Heart left ventricle (tissue), 16 donors: ENCODE results near the gene UBALD2. TPM values are rescaled to one million over a fixed set of nuclear protein-coding genes. Genes with fewer than 3 reads are reported as not detected.

ENCODE experiments used
- ATAC-seq, 4 donors: fragments of 200-7000 bp; cut with Tn5 transposase; one replicate each; pipeline ENCODE4 v1.9.1; 2020 to 2022; ENCODE audit warnings: moderate library complexity in 4 of 4, mild to moderate bottlenecking in 3 of 4, moderate number of reproducible peaks in 1 of 4
- DNase-seq, 5 donors: peaks; one replicate each; pipeline ENCODE4 v3.0.0-alpha.2; 2020
- H3K27ac ChIP-seq, 12 donors: fragments of 200-600 bp; sonication (generic) in 4 of 12; one replicate each; pipeline versions ENCODE4 v1.5.0 to v1.8.0; 2016 to 2022; ENCODE audit warnings: mild to moderate bottlenecking in 2 of 12
- H3K27me3 ChIP-seq, 9 donors: fragments of 200-600 bp; sonication (generic) in 2 of 9; one replicate each; pipeline versions ENCODE4 v1.5.1 to v1.8.0; 2016 to 2022; ENCODE audit warnings: mild to moderate bottlenecking in 3 of 9
- H3K36me3 ChIP-seq, 9 donors: fragments of 200-600 bp; sonication (generic) in 2 of 9; one replicate each; pipeline versions ENCODE4 v1.5.0 to v1.8.0; 2018 to 2022; ENCODE audit warnings: mild to moderate bottlenecking in 2 of 9
- H3K4me1 ChIP-seq, 12 donors: fragments of 200-600 bp; sonication (generic) in 4 of 12; one replicate each; pipeline versions ENCODE4 v1.5.0 to v1.8.0; 2016 to 2022; ENCODE audit warnings: mild to moderate bottlenecking in 3 of 12
- H3K4me3 ChIP-seq, 12 donors: fragments of 200-600 bp; sonication (generic) in 4 of 12; one replicate each; pipeline versions ENCODE4 v1.5.0 to v1.8.0; 2017 to 2022; ENCODE audit warnings: mild to moderate bottlenecking in 9 of 12, moderate library complexity in 4 of 12
- H3K9me3 ChIP-seq, 12 donors: fragments of 200-600 bp; sonication (generic) in 4 of 12; one replicate each; pipeline versions ENCODE4 v1.5.0 to v1.8.0; 2016 to 2022; ENCODE audit warnings: mild to moderate bottlenecking in 1 of 12
- CTCF ChIP-seq, 12 donors: fragments of 200-600 bp; sonication (generic) in 4 of 12; IDR thresholded peaks; one replicate each; pipeline versions ENCODE4 v1.5.0 to v1.8.0; 2018 to 2022; ENCODE audit warnings: antibody characterized with exemption in 12 of 12, mild to moderate bottlenecking in 5 of 12
- POLR2A ChIP-seq, 2 donors: fragments of 450-650 bp; IDR thresholded peaks; one replicate each; pipeline ENCODE4 v1.6.1; 2017; ENCODE audit warnings: antibody characterized with exemption in 2 of 2, mild to moderate bottlenecking in 2 of 2, moderate library complexity in 2 of 2
- WGBS, 4 donors: extraction: QIAGEN DNeasy Blood & Tissue Kit in 2 of 4; methylation state at CpG; one replicate each; pipeline versions ENCODE4 v1.1.5 to v1.1.7; 2013 to 2018; 5-methylcytosine and 5-hydroxymethylcytosine counted together
- intact Hi-C, 10 donors: fragments of 100-400 bp; cut with DNase I; formaldehyde crosslinking; loops; one replicate each; pipeline versions ENCODE4 v1.11.1 to v1.14.2; 2022
- polyA plus RNA-seq, 2 donors: library from polyadenylated mRNA; stranded (reverse); fragments of 200-250 nt; gene quantifications; one replicate each; pipeline ENCODE4 v1.2.3, GENCODE V29; 2013
- total RNA-seq, 9 donors: library from RNA; depleted of rRNA in 2 of 9; stranded (reverse); fragments of >200 nt in 2 of 9; fragmentation: NEBNext Ultra II Directional in 3 of 9; extraction: Animal tissue kit (Norgen Biotek cat#: 25700) in 3 of 9; gene quantifications; one replicate each; pipeline versions ENCODE4 v1.1.0 to v1.2.4, GENCODE V29; 2016 to 2023
- donor health status: ischemic (EF 13 %, LVEDD 7.1; RV severe dilation, severe dysfunction).
- donor health status: healthy with polysubstance abuse.
- donor health status: DM: no; HTN: yes; CAD: no.
- donor health status: DM: no; HTN: no; CAD: no.
- donor health status: ischemic (EF 25% LVEDD 6.9; RV normal size, moderate dysfunction).
- donor health status: ischemic (EF 25% LVEDD 5.7; RV mildly dilated, moderate dysfunction).
- donor health status: healthy.
- donor health status: DM: yes; HTN: yes; CAD: no.
- donor health status: ischemic (EF 35%, LVEDD 5.7; RV mildly dilated, moderate dysfunction).
- donor health status: nonischemic (EF 11% LVEDD 7.7; RV severe dilation, severe dysfunction).
- donor health status: DM: yes; HTN: yes; CAD: no.
- donor health status: PGD.
- donor health status: ischemic (EF 29% LVEDD 5.4; RV normal size, mild dysfunction).
- donor health status: nonischemic (EF 23%, LVEDD 6.1; RV moderate dilation, normal function).

The UBALD2 gene
- total and polyA plus RNA-seq, 11 donors, result 8.5 to 49.8 (median 21.9) TPM

GRCh38 chr17:76280650-76281049, 15.5 kb downstream of the UBALD2 start:
- ATAC-seq (no peak), DNase-seq (no peak)
- H3K4me1 ChIP-seq, result peaks cover 0 to 16% (median 5%) of the 10 kb centered on the region in 12 donors
- TF ChIP-seq POLR2A (IDR thresholded peaks at IDR 0.05) (no peak), CTCF (IDR thresholded peaks at IDR 0.05) (no peak)
- H3K36me3 ChIP-seq, result no peaks in the 10 kb centered on the region
- no peaks in the 10 kb centered on the region for H3K27me3 ChIP-seq
- H3K27ac ChIP-seq, result no peak overlapping the region
- H3K4me3 ChIP-seq, result no peak overlapping the region
- H3K9me3 ChIP-seq, result no peaks in the 10 kb centered on the region
- 92 to 97% (median 97%) methylated on average over 10 to 15 of the region's 15 CpGs for WGBS, 4 donors
- intact Hi-C loops, result loop anchor here in 3 of 10 donors (2.0 to 10.0 kb wide), 3 partner anchors 88 to 266 kb away; no protein-coding TSS in a partner anchor

GRCh38 chr17:76281573-76282371, 16.6 kb downstream of the UBALD2 start:
- peak; percentile 38 to 51 (median 42) for ATAC-seq
- no peak overlapping the region for H3K4me3 ChIP-seq
- H3K27me3 ChIP-seq, result no peaks in the 10 kb centered on the region
- H3K36me3 ChIP-seq, result no peaks in the 10 kb centered on the region
- 81 to 86% (median 85%) methylated on average over 13 to 23 of the region's 23 CpGs for whole genome bisulfite sequencing, 4 donors
- no peak overlapping the region for H3K27ac ChIP-seq
- intact Hi-C loops, result loop anchor here in 3 of 10 donors (2.0 to 10.0 kb wide), 3 partner anchors 89 to 267 kb away; no protein-coding TSS in a partner anchor
- H3K9me3 ChIP-seq, result no peaks in the 10 kb centered on the region
- peaks cover 0 to 16% (median 5%) of the 10 kb centered on the region in 12 donors for H3K4me1 ChIP-seq
- no peak for DNase-seq
- TF ChIP-seq CTCF (IDR thresholded peaks at IDR 0.05), result no peak
- TF ChIP-seq POLR2A (IDR thresholded peaks at IDR 0.05), result no peak

- 72 to 91% (median 78%) methylated on average over 1 to 4 of the region's 4 CpGs for WGBS, 4 donors
- H3K27ac ChIP-seq, result no peak overlapping the region
- no peaks in the 10 kb centered on the region for H3K9me3 ChIP-seq
- H3K4me1 ChIP-seq, result peaks cover 0 to 15% (median 5%) of the 10 kb centered on the region in 12 donors
- DNase-seq, result no peak
- ATAC-seq, result peak in 1 of 4 donors; percentile 19
- TF ChIP-seq CTCF (IDR thresholded peaks at IDR 0.05), result no peak
- no peaks in the 10 kb centered on the region for H3K27me3 ChIP-seq
- no peak overlapping the region for H3K4me3 ChIP-seq
- intact Hi-C loops, result loop anchor here in 2 of 10 donors (5.0 kb wide), 1 partner anchor 280 kb away; no protein-coding TSS in a partner anchor
- peaks cover 0 to 11% (median 3%) of the 10 kb centered on the region in 9 donors for H3K36me3 ChIP-seq
Measured at GRCh38 chr17:76292567-76292966, 27.4 kb downstream of the UBALD2 start.

GRCh38 chr17:76293106-76293505, 28.0 kb downstream of the UBALD2 start:
- 51 to 74% (median 63%) methylated on average over 7 of the region's 7 CpGs for WGBS, 4 donors
- intact Hi-C loops, result loop anchor here in 2 of 10 donors (5.0 kb wide), 1 partner anchor 281 kb away; no protein-coding TSS in a partner anchor
- peak; percentile 67 to 87 (median 84) for ATAC-seq

More at GRCh38 chr17:76293106-76293505, 28.0 kb downstream of the UBALD2 start:
- Histone ChIP-seq H3K27me3 (no peaks in the 10 kb centered on the region), H3K27ac (no peak overlapping the region), H3K9me3 (no peaks in the 10 kb centered on the region), H3K4me3 (no peak overlapping the region), H3K36me3 (peaks cover 0 to 11% (median 3%) of the 10 kb centered on the region in 9 donors), H3K4me1 (peaks cover 0 to 15% (median 5%) of the 10 kb centered on the region in 12 donors)
- no peak for DNase-seq
- no peak for TF ChIP-seq POLR2A (IDR thresholded peaks at IDR 0.05)
- no peak for TF ChIP-seq CTCF (IDR thresholded peaks at IDR 0.05)
